WTC11 (cell line): ENCODE data around the gene AK2. TPM values are rescaled to one million over a fixed set of nuclear protein-coding genes. Genes with fewer than 3 reads are reported as not detected.

ENCODE experiments used
- ATAC-seq: fragments of 200-7000 bp; cut with Tn5 transposase; 2 replicates; pipeline ENCODE4 v1.10.0; 2021; ENCODE audit warnings: mild to moderate bottlenecking, moderate library complexity
- CTCF ChIA-PET: fragments of 300-600 bp; sonication (Branson Sonifier 250); formaldehyde crosslinking; loops from one replicate; lab custom pipeline; 2021; ENCODE audit warnings: antibody characterized with exemption; lab: Charles Lee
- POLR2A ChIA-PET: fragments of 350-600 bp; sonication (Branson Sonifier 250); formaldehyde crosslinking; loops from one replicate; lab custom pipeline; 2021; ENCODE audit warnings: antibody characterized with exemption; lab: Charles Lee
- DNase-seq: peaks from one replicate; pipeline ENCODE4 v3.0.0; 2021; ENCODE audit warnings: low spot score
- H3K27ac Mint-ChIP-seq: 2 replicates; pipeline ENCODE4 v1.8.0; 2021; ENCODE audit warnings: mixed read lengths
- H3K27me3 Mint-ChIP-seq: 2 replicates; pipeline ENCODE4 v1.8.0; 2021; ENCODE audit warnings: low read depth, mild to moderate bottlenecking, moderate library complexity, mixed read lengths
- H3K36me3 Mint-ChIP-seq: 2 replicates; pipeline ENCODE4 v1.8.0; 2021; ENCODE audit warnings: mixed read lengths
- H3K4me1 Mint-ChIP-seq: 2 replicates; pipeline ENCODE4 v1.8.0; 2022; ENCODE audit warnings: mixed read lengths
- H3K4me3 Mint-ChIP-seq: 2 replicates; pipeline ENCODE4 v1.8.0; 2021; ENCODE audit warnings: mild to moderate bottlenecking, moderate library complexity, mixed read lengths
- H3K9me3 Mint-ChIP-seq: 2 replicates; pipeline ENCODE4 v1.8.0; 2021; ENCODE audit warnings: mixed read lengths
- CREM ChIP-seq: sonication (generic); formaldehyde crosslinking; IDR thresholded peaks from 2 replicates; pipeline ENCODE4 v1.8.1; 2022; ENCODE audit warnings: mild to moderate bottlenecking, missing genetic modification reagents, moderate library complexity
- ELF4 ChIP-seq: sonication (generic); formaldehyde crosslinking; IDR thresholded peaks from 2 replicates; pipeline ENCODE4 v1.8.1; 2022; ENCODE audit warnings: low read depth, mild to moderate bottlenecking, moderate library complexity, missing genetic modification reagents
- EMX1 ChIP-seq: fragments of 250-450 bp; sonication (Bioruptor Pico); IDR thresholded peaks from 2 replicates; pipeline ENCODE4 v1.8.0; 2021; ENCODE audit warnings: mild to moderate bottlenecking
- FOXJ3 ChIP-seq: sonication (generic); formaldehyde crosslinking; IDR thresholded peaks from 2 replicates; pipeline ENCODE4 v1.9.0; 2021; ENCODE audit warnings: missing genetic modification reagents, mild to moderate bottlenecking, borderline replicate concordance
- HMGA2 ChIP-seq: fragments of 250-450 bp; sonication (Bioruptor Pico); IDR thresholded peaks from 2 replicates; pipeline ENCODE4 v1.4.0; 2021; ENCODE audit warnings: mild to moderate bottlenecking, moderate library complexity
- KAT7 ChIP-seq: sonication (generic); formaldehyde crosslinking; IDR thresholded peaks from 2 replicates; pipeline ENCODE4 v1.8.1; 2023; ENCODE audit warnings: missing genetic modification reagents, mild to moderate bottlenecking, borderline replicate concordance
- OVOL2 ChIP-seq: fragments of 250-450 bp; sonication (Bioruptor Pico); IDR thresholded peaks from 2 replicates; pipeline ENCODE4 v1.9.0; 2021; ENCODE audit warnings: mild to moderate bottlenecking, borderline replicate concordance
- ZNF232 ChIP-seq: sonication (generic); formaldehyde crosslinking; IDR thresholded peaks from 2 replicates; pipeline ENCODE4 v1.8.0; 2022; ENCODE audit warnings: mild to moderate bottlenecking, missing genetic modification reagents
- total RNA-seq: library from RNA; stranded (reverse); gene quantifications from 3 replicates; pipeline ENCODE4 v1.2.3, GENCODE V29; 2021
- TF ChIP-seq, protein P1 (sequence below): sonication (generic); formaldehyde crosslinking; IDR thresholded peaks from 2 replicates; pipeline ENCODE4 v1.8.0; 2022; ENCODE audit warnings: mild to moderate bottlenecking, missing genetic modification reagents
- TF ChIP-seq, protein P2 (sequence below): sonication (generic); formaldehyde crosslinking; IDR thresholded peaks from 2 replicates; pipeline ENCODE4 v1.8.1; 2023; ENCODE audit warnings: mild to moderate bottlenecking, missing genetic modification reagents
- TF ChIP-seq, protein P3 (sequence below): sonication (generic); formaldehyde crosslinking; IDR thresholded peaks from 2 replicates; pipeline ENCODE4 v1.8.1; 2023; ENCODE audit warnings: mild to moderate bottlenecking, moderate library complexity, missing genetic modification reagents
- TF ChIP-seq, protein P4 (sequence below): sonication (generic); formaldehyde crosslinking; IDR thresholded peaks from 2 replicates; pipeline ENCODE4 v1.8.0; 2022; ENCODE audit warnings: mild to moderate bottlenecking, missing genetic modification reagents
- TF ChIP-seq, protein P5 (sequence below): sonication (generic); formaldehyde crosslinking; IDR thresholded peaks from 2 replicates; pipeline ENCODE4 v1.8.1; 2022; ENCODE audit warnings: missing genetic modification reagents, borderline replicate concordance
- TF ChIP-seq, protein P6 (sequence below): sonication (generic); formaldehyde crosslinking; IDR thresholded peaks from 2 replicates; pipeline ENCODE4 v1.8.1; 2023; ENCODE audit warnings: mild to moderate bottlenecking, missing genetic modification reagents, moderate library complexity

The AK2 gene
- total RNA-seq, 1 experiment from 2014 or later = 124 TPM

DNA sequence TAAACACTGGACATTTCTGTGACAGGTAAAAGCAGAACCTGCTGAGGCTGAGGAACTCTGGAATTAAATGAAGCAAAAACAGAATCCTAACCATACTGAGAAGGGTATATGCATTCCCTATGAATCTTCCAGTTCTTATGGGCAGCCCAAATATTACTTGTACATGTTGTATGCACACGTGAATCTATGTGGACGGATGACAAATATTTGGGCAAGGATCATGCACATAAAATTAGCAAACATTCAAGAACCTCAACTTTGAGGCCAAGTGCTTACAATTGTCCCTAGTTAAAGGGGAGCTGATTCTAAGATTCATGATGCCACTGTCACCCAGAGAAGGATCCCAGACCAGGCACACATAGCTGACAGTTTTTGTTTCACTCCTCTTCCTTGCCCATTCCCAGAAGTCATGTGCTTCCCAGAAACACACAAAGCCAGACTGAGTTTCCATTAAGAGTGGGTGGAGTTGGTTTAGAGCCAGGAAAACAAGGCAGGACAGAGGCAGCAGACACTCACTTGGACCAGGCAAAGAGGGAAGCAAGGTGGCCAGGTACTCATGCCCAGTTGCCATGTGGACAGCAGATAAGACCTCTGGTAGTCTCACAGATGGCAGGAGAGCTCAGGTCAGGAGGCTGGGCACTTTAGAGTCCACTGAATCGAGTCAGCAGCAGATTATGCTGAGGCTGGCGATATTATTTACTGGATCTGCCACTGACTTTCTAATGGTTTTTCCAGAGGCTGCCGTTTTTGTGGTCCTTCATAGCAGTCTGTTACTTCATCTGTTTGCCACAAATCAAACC is 25.6 kb downstream of the AK2 start (continued):
- TF ChIP-seq CREM (CRISPR knock-in tag) = no peak
- TF ChIP-seq, protein P1, sequence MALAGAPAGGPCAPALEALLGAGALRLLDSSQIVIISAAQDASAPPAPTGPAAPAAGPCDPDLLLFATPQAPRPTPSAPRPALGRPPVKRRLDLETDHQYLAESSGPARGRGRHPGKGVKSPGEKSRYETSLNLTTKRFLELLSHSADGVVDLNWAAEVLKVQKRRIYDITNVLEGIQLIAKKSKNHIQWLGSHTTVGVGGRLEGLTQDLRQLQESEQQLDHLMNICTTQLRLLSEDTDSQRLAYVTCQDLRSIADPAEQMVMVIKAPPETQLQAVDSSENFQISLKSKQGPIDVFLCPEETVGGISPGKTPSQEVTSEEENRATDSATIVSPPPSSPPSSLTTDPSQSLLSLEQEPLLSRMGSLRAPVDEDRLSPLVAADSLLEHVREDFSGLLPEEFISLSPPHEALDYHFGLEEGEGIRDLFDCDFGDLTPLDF (CRISPR knock-in tag) = no peak
- no peak for TF ChIP-seq KAT7 (CRISPR knock-in tag)
- no peak for TF ChIP-seq FOXJ3 (CRISPR knock-in tag)
- TF ChIP-seq, protein P2, sequence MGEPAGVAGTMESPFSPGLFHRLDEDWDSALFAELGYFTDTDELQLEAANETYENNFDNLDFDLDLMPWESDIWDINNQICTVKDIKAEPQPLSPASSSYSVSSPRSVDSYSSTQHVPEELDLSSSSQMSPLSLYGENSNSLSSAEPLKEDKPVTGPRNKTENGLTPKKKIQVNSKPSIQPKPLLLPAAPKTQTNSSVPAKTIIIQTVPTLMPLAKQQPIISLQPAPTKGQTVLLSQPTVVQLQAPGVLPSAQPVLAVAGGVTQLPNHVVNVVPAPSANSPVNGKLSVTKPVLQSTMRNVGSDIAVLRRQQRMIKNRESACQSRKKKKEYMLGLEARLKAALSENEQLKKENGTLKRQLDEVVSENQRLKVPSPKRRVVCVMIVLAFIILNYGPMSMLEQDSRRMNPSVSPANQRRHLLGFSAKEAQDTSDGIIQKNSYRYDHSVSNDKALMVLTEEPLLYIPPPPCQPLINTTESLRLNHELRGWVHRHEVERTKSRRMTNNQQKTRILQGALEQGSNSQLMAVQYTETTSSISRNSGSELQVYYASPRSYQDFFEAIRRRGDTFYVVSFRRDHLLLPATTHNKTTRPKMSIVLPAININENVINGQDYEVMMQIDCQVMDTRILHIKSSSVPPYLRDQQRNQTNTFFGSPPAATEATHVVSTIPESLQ (CRISPR knock-in tag) = no peak
- TF ChIP-seq, protein P3, sequence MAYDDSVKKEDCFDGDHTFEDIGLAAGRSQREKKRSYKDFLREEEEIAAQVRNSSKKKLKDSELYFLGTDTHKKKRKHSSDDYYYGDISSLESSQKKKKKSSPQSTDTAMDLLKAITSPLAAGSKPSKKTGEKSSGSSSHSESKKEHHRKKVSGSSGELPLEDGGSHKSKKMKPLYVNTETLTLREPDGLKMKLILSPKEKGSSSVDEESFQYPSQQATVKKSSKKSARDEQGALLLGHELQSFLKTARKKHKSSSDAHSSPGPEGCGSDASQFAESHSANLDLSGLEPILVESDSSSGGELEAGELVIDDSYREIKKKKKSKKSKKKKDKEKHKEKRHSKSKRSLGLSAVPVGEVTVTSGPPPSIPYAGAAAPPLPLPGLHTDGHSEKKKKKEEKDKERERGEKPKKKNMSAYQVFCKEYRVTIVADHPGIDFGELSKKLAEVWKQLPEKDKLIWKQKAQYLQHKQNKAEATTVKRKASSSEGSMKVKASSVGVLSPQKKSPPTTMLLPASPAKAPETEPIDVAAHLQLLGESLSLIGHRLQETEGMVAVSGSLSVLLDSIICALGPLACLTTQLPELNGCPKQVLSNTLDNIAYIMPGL (CRISPR knock-in tag) = no peak
- TF ChIP-seq ELF4 (CRISPR knock-in tag) = no peak

DNA sequence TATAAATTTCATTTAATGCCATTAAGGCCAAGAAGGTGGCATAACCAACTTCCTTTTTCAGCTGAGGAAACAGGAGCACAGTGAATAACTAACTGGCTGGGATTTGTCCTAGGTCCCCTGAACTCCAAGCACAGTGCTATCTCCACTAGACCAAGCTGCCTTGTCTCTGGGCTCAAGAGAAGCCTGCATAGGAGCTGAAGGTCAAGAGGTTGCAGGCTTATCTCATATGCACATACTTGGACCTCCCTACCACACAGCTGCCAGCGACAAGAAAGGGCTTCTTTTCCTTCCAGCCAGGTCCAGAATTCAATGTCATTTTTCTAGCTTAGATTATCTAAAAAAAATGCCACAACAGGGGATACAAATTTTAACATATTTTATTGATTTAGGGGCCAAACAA is 27.1 kb downstream of the AK2 start:
- TF ChIP-seq, protein P4, sequence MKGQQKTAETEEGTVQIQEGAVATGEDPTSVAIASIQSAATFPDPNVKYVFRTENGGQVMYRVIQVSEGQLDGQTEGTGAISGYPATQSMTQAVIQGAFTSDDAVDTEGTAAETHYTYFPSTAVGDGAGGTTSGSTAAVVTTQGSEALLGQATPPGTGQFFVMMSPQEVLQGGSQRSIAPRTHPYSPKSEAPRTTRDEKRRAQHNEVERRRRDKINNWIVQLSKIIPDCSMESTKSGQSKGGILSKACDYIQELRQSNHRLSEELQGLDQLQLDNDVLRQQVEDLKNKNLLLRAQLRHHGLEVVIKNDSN (CRISPR knock-in tag) = no peak
- TF ChIP-seq EMX1 (CRISPR knock-in tag) (no peak), ZNF232 (no peak), HMGA2 (CRISPR knock-in tag) (no peak), OVOL2 (CRISPR knock-in tag) (no peak)
- TF ChIP-seq, protein P5, sequence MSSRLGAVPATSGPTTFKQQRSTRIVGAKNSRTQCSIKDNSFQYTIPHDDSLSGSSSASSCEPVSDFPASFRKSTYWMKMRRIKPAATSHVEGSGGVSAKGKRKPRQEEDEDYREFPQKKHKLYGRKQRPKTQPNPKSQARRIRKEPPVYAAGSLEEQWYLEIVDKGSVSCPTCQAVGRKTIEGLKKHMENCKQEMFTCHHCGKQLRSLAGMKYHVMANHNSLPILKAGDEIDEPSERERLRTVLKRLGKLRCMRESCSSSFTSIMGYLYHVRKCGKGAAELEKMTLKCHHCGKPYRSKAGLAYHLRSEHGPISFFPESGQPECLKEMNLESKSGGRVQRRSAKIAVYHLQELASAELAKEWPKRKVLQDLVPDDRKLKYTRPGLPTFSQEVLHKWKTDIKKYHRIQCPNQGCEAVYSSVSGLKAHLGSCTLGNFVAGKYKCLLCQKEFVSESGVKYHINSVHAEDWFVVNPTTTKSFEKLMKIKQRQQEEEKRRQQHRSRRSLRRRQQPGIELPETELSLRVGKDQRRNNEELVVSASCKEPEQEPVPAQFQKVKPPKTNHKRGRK (CRISPR knock-in tag) = no peak
- TF ChIP-seq, protein P6, sequence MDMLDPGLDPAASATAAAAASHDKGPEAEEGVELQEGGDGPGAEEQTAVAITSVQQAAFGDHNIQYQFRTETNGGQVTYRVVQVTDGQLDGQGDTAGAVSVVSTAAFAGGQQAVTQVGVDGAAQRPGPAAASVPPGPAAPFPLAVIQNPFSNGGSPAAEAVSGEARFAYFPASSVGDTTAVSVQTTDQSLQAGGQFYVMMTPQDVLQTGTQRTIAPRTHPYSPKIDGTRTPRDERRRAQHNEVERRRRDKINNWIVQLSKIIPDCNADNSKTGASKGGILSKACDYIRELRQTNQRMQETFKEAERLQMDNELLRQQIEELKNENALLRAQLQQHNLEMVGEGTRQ (CRISPR knock-in tag) = no peak
- Mint-ChIP-seq H3K27me3 (no peaks in the 10 kb centered on the region), H3K4me3 (no peak overlapping the region), H3K36me3 (peaks cover 54% of the 10 kb centered on the region), H3K27ac (no peak overlapping the region), H3K4me1 (peaks cover 18% of the 10 kb centered on the region), H3K9me3 (no peaks in the 10 kb centered on the region)
- DNase-seq (no peak), ATAC-seq (no peak)
- POLR2A ChIA-PET = no interaction called here
- CTCF ChIA-PET = interaction anchor here (1.0 to 1.7 kb wide), 3 partner anchors 84 to 133 kb away, joined by 3 to 4 read pairs (median 3); partner anchors contain the start of gene HPCA
